Endothelial cell of umbilical vein (primary cell): ENCODE measurements around the gene PSMA3. TPM values are rescaled to one million over a fixed set of nuclear protein-coding genes. Genes with fewer than 3 reads are reported as not detected.

Source experiments
- BruUV-seq: library from RNA; stranded (reverse); fragments of 400-500 nt; replicated peaks from 2 replicates; lab custom pipeline; 2021; lab: Mats Ljungman, UMichigan
- CTCF ChIA-PET: fragments of 300-600, 350-600 bp; sonication (Branson Sonifier 250); formaldehyde crosslinking; loops from one replicate; lab custom pipeline; 2021; ENCODE audit warnings: antibody characterized with exemption, inconsistent platforms; lab: Charles Lee
- POLR2A ChIA-PET: fragments of 300-600, 350-600 bp; sonication (Branson Sonifier 250); formaldehyde crosslinking; loops from one replicate; lab custom pipeline; 2021; ENCODE audit warnings: antibody characterized with exemption, inconsistent platforms; lab: Charles Lee
- DNase-seq: peaks from one replicate; pipeline ENCODE4 v3.0.0-alpha.2; 2011; ENCODE audit warnings: low read depth, low spot score
- FAIRE-seq: peaks from 2 replicates; lab custom pipeline; 2011; peaks lifted over from hg19 to GRCh38; lab: Jason Lieb, UNC
- H2AFZ ChIP-seq: 2 replicates; pipeline ENCODE4 v1.6.0; 2012; ENCODE audit warnings: low read depth, low read length, control low read depth, inconsistent platforms
- H3K27ac ChIP-seq: 2 replicates; pipeline ENCODE4 v1.5.1; 2011; ENCODE audit warnings: low read depth, mild to moderate bottlenecking, control low read depth, low read length, moderate library complexity; ENCODE audit not compliant: insufficient read depth
- H3K27me3 ChIP-seq, 2 experiments: 2 replicates each; pipeline versions ENCODE4 v1.6.0 to v1.6.1; 2011; ENCODE audit warnings: low read length in 2 of 2, mixed read lengths in 1 of 2; ENCODE audit not compliant: control insufficient read depth in 2 of 2, insufficient read depth in 2 of 2
- H3K36me3 ChIP-seq, 2 experiments: 2 replicates in 1 of 2; 3 replicates in 1 of 2; pipeline ENCODE4 v1.5.1; 2011; ENCODE audit warnings: low read length in 2 of 2, mild to moderate bottlenecking in 1 of 2, moderate library complexity in 1 of 2; ENCODE audit not compliant: control insufficient read depth in 2 of 2, insufficient read depth in 2 of 2; ENCODE audit errors: extremely low read depth in 1 of 2
- H3K4me1 ChIP-seq: 3 replicates; pipeline ENCODE4 v1.5.1; 2011; ENCODE audit warnings: mild to moderate bottlenecking, low read length; ENCODE audit not compliant: control insufficient read depth, insufficient read depth; ENCODE audit errors: extremely low read depth
- H3K4me2 ChIP-seq: 2 replicates; pipeline ENCODE4 v1.6.1; 2011; ENCODE audit warnings: low read length, control low read depth, mixed read lengths; ENCODE audit not compliant: insufficient read depth
- H3K4me3 ChIP-seq, 3 experiments: fragments of 200-600 bp in 1 of 3; sonication (generic), shearing (Covaris generic) in 1 of 3; replicated peaks in 1 of 3; 2 replicates each; pipeline ENCODE4 v1.5.1; 2011 to 2016; ENCODE audit warnings: control low read depth in 3 of 3, low read length in 3 of 3, mild to moderate bottlenecking in 2 of 3, inconsistent platforms in 1 of 3, low read depth in 1 of 3, moderate library complexity in 1 of 3; ENCODE audit not compliant: insufficient read depth in 1 of 3
- H3K79me2 ChIP-seq: 2 replicates; pipeline ENCODE4 v1.6.0; 2012; ENCODE audit warnings: low read length, inconsistent platforms; ENCODE audit not compliant: control insufficient read depth, insufficient read depth
- H3K9ac ChIP-seq: replicated peaks from 2 replicates; pipeline ENCODE3; 2011; ENCODE audit warnings: low read length, control low read depth; ENCODE audit not compliant: insufficient read depth; ENCODE audit errors: extremely low read depth
- H3K9me1 ChIP-seq: replicated peaks from 3 replicates; pipeline ENCODE4 v1.6.0; 2011; ENCODE audit warnings: mild to moderate bottlenecking, low read length; ENCODE audit not compliant: control insufficient read depth, insufficient read depth; ENCODE audit errors: extremely low read depth
- H3K9me3 ChIP-seq: replicated peaks from 2 replicates; pipeline ENCODE4 v1.5.1; 2012; ENCODE audit warnings: low read length, inconsistent platforms; ENCODE audit not compliant: control insufficient read depth, insufficient read depth
- H4K20me1 ChIP-seq: replicated peaks from 2 replicates; pipeline ENCODE3; 2011; ENCODE audit warnings: mild to moderate bottlenecking, low read length; ENCODE audit not compliant: control insufficient read depth, insufficient read depth; ENCODE audit errors: extremely low read depth
- CTCF ChIP-seq, 2 donors: IDR thresholded peaks; 1 replicate in 1 of 2; 2 replicates in 1 of 2; pipeline ENCODE4 v1.5.1; 2011; ENCODE audit warnings: low read length in 2 of 2, mild to moderate bottlenecking in 2 of 2, moderate library complexity in 2 of 2, control low read depth in 1 of 2, inconsistent platforms in 1 of 2, low read depth in 1 of 2; ENCODE audit not compliant: insufficient read depth in 1 of 2; ENCODE audit errors: extremely low read depth in 1 of 2
- EZH2 ChIP-seq: IDR thresholded peaks from 2 replicates; pipeline ENCODE4 v1.6.1; 2012; ENCODE audit warnings: borderline replicate concordance, low read depth, mild to moderate bottlenecking, moderate library complexity, low read length, inconsistent platforms; ENCODE audit not compliant: severe bottlenecking
- FOS ChIP-seq: IDR thresholded peaks from 2 replicates; pipeline ENCODE4 v1.6.1; 2011; ENCODE audit warnings: mild to moderate bottlenecking, low read length, moderate library complexity, borderline replicate concordance; ENCODE audit not compliant: insufficient read depth
- GATA2 ChIP-seq: IDR thresholded peaks from 2 replicates; pipeline ENCODE4 v1.7.0; 2011; ENCODE audit warnings: low read depth, mild to moderate bottlenecking, moderate library complexity, mixed read lengths, low read length; ENCODE audit not compliant: insufficient read length, insufficient read depth
- JUN ChIP-seq: IDR thresholded peaks from 2 replicates; pipeline ENCODE4 v1.6.1; 2011; ENCODE audit warnings: borderline replicate concordance, low read depth; ENCODE audit not compliant: insufficient read length, insufficient read depth
- MAX ChIP-seq: IDR thresholded peaks from 2 replicates; pipeline ENCODE4 v1.6.1; 2011; ENCODE audit not compliant: insufficient read depth, insufficient read length
- MYC ChIP-seq: IDR thresholded peaks from one replicate; pipeline ENCODE4 v1.6.1; 2011; ENCODE audit warnings: mild to moderate bottlenecking, low read depth, low read length
- POLR2A ChIP-seq: IDR thresholded peaks from 2 replicates; pipeline ENCODE4 v1.6.1; 2012; ENCODE audit warnings: low read depth, mild to moderate bottlenecking, control low read depth, low read length
- POLR2AphosphoS5 ChIP-seq: IDR thresholded peaks from 2 replicates; pipeline ENCODE4 v1.6.1; 2012; ENCODE audit warnings: low read depth, mild to moderate bottlenecking, control low read depth, low read length, moderate library complexity; ENCODE audit not compliant: insufficient read depth
- dilution Hi-C: fragments of 300-500 bp; cut with MboI; formaldehyde crosslinking; loops from one replicate; pipeline ENCODE4 v1.15.0; 2019; ENCODE audit warnings: low sequenced_read_pairs; ENCODE audit not compliant: extremely low pct_ligation_motif_present
- intact Hi-C: fragments of 100-400 bp; cut with micrococcal nuclease; formaldehyde crosslinking; loops from one replicate; pipeline ENCODE4 v1.10.0; 2022
- polyA plus RNA-seq, 4 experiments: library from polyadenylated mRNA; depleted of rRNA in 3 of 4; stranded (reverse) in 3 of 4; unstranded in 1 of 4; fragments of >200 nt; gene quantifications; 2 replicates each; pipeline versions ENCODE4 v1.2.1 to v1.2.3, GENCODE V29; 2011 to 2012; ENCODE audit warnings: missing spikeins in 1 of 4
- total RNA-seq: library from RNA; stranded (reverse); gene quantifications from 2 replicates; pipeline ENCODE4 v1.2.3, GENCODE V29; 2021

Gene PSMA3
- total and polyA plus RNA-seq, 2 donors (not counting 3 experiments of a cell fraction or from before 2014, with no cell fraction given) = 240 to 297 TPM

GRCh38 chr14:58301416-58301815 lies 56.8 kb downstream of the PSMA3 start:
- POLR2A ChIA-PET = no interaction called here
- no peak overlapping the region for H3K4me3 ChIP-seq
- H3K36me3 ChIP-seq = peaks cover 0 to 6% of the 10 kb centered on the region in 2 experiments
- intact Hi-C loops = no loop called here
- H3K9me1 ChIP-seq = no peaks in the 10 kb centered on the region
- no peak for FAIRE-seq
- peaks cover 19% of the 10 kb centered on the region for H3K79me2 ChIP-seq
- no peak overlapping the region for H3K9ac ChIP-seq
- peaks cover 8% of the 10 kb centered on the region for H3K4me1 ChIP-seq
- no peak overlapping the region for H3K27ac ChIP-seq
- dilution Hi-C loops = no loop called here
- no peak overlapping the region for H2AFZ ChIP-seq
- H3K4me2 ChIP-seq = no peak overlapping the region
- H4K20me1 ChIP-seq = no peaks in the 10 kb centered on the region
- CTCF ChIA-PET = no interaction called here
- H3K27me3 ChIP-seq = no peaks in the 10 kb centered on the region
- H3K9me3 ChIP-seq = no peaks in the 10 kb centered on the region
- BruUV-seq = no TSS peak
- no peak for TF ChIP-seq GATA2
- no peak for TF ChIP-seq POLR2AphosphoS5
- no peak for TF ChIP-seq MAX
- no peak for DNase-seq

GRCh38 chr14:58305730-58306129 lies 61.1 kb downstream of the PSMA3 start:
- H3K27me3 ChIP-seq = no peaks in the 10 kb centered on the region
- H3K9me1 ChIP-seq = no peaks in the 10 kb centered on the region
- H3K4me2 ChIP-seq = no peak overlapping the region
- H4K20me1 ChIP-seq = no peaks in the 10 kb centered on the region
- DNase-seq (no peak), FAIRE-seq (no peak)
- peaks cover 1% of the 10 kb centered on the region for H3K79me2 ChIP-seq
- H2AFZ ChIP-seq = no peak overlapping the region
- H3K36me3 ChIP-seq = peaks cover 0 to 6% of the 10 kb centered on the region in 2 experiments
- H3K4me3 ChIP-seq = no peak overlapping the region
- no peak overlapping the region for H3K27ac ChIP-seq
- TF ChIP-seq GATA2 = no peak
- no peak for TF ChIP-seq JUN
- TF ChIP-seq POLR2A = no peak
- TF ChIP-seq MAX = no peak
- TF ChIP-seq EZH2 = no peak
- TF ChIP-seq CTCF (IDR thresholded peaks at IDR 0.05; ENCODE audit: extremely low read depth in 1 of 2, insufficient read depth in 1 of 2, low read depth in 1 of 2, low read length in 2 of 2) = no peak
- no peak for TF ChIP-seq POLR2AphosphoS5
- TF ChIP-seq MYC = no peak
- no peak for TF ChIP-seq FOS
- ChIA-PET POLR2A (no interaction called here), CTCF (interaction anchor here (0.5 kb wide), 1 partner anchor 139 kb away, joined by 3 read pairs; no protein-coding TSS in a partner anchor)
- BruUV-seq = no TSS peak
- intact Hi-C loops (no loop called here), dilution Hi-C loops (no loop called here)
- no peaks in the 10 kb centered on the region for H3K9me3 ChIP-seq
- no peak overlapping the region for H3K9ac ChIP-seq
- H3K4me1 ChIP-seq = no peaks in the 10 kb centered on the region
